Esophagus muscularis mucosa (tissue), 3 donors: ENCODE results near the gene RMDN3.
A peak's percentile ranks its signal among the peaks of the same experiment; 100 is the strongest.

ENCODE experiments used
- POLR2A ChIP-seq: fragments of 450-650 bp; IDR thresholded peaks from one replicate; pipeline ENCODE4 v1.6.1; 2017; ENCODE audit warnings: antibody characterized with exemption, moderate library complexity, mild to moderate bottlenecking, low read depth
- POLR2AphosphoS5 ChIP-seq, 2 donors: sonication (generic); formaldehyde crosslinking; IDR thresholded peaks; one replicate each; pipeline ENCODE4 v1.6.1; 2017; ENCODE audit warnings: antibody characterized with exemption in 2 of 2
- TF ChIP-seq, protein P1 (sequence below), 3 experiments: fragments of 200-600 bp in 2 of 3; fragments of 450-650 bp in 1 of 3; sonication (generic) in 2 of 3; IDR thresholded peaks; one replicate each; pipeline ENCODE4 v1.5.1; 2017 to 2019; ENCODE audit warnings: antibody characterized with exemption in 3 of 3, mild to moderate bottlenecking in 2 of 3, moderate library complexity in 1 of 3

DNA sequence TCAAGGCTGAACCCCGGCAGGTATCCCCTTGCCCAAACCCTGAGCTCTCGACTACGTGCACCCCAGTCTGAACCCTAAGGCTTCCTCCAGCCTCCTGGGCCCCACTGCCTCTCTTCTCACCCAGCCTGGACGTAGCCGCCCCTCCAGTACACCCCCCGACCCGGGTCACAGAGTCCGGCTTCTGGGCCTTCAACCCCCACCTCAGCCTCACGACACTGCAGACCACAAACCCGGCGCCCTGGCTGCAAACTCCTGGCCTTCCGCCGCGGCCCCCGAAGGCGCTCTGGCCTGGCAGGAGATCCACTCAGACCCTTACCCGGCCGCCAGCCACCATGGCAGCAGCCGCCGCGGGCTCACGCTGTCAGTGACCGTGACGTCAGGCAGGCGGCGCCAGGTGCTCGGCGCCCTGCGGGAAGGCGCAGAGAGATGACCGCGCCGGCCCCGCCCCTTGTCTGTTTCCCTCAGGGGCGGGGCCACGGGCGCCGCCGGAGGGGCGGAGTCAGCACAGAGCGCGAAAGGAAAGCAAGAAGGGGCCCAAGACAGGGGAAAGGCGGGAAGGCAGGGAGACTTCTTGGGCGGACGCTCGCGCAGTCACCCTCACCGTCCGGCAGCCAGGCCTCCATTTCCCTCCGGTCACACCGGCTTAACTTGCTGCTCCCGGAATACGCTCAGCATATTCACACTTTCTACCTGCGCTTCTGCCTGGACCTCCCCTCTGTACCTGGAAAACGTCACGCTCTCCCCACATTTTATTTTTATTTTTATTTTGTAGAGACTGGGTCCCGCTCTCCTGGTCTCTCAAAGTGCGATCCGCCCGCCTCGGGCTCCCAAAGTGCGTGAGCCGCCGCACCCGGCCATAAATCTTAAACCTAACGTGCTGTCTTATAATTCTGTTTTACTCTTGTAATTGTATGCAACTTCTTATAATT is at the start of gene RMDN3:
- TF ChIP-seq, protein P1, sequence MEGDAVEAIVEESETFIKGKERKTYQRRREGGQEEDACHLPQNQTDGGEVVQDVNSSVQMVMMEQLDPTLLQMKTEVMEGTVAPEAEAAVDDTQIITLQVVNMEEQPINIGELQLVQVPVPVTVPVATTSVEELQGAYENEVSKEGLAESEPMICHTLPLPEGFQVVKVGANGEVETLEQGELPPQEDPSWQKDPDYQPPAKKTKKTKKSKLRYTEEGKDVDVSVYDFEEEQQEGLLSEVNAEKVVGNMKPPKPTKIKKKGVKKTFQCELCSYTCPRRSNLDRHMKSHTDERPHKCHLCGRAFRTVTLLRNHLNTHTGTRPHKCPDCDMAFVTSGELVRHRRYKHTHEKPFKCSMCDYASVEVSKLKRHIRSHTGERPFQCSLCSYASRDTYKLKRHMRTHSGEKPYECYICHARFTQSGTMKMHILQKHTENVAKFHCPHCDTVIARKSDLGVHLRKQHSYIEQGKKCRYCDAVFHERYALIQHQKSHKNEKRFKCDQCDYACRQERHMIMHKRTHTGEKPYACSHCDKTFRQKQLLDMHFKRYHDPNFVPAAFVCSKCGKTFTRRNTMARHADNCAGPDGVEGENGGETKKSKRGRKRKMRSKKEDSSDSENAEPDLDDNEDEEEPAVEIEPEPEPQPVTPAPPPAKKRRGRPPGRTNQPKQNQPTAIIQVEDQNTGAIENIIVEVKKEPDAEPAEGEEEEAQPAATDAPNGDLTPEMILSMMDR (IDR thresholded peaks at IDR 0.05): peak in 2 of 3 experiments; percentile 17 to 41
- TF ChIP-seq POLR2A (no peak), POLR2AphosphoS5 (IDR thresholded peaks at IDR 0.05) (peak; percentile 85 to 91)
